Activated CD4-positive, alpha-beta memory T cell treated with anti-CD3 and anti-CD28 coated beads, Interleukin-2, amount 10 ng/mL, durations not matched to agents 7 days and 5 days (primary cell): ENCODE measurements around the gene GTF2A2. TPM values are rescaled to one million over a fixed set of nuclear protein-coding genes. Genes with fewer than 3 reads are reported as not detected.
A peak's percentile ranks its signal among the peaks of the same experiment; 100 is the strongest.
"Not testable (repeated sequence)": the region's sequence is repeated elsewhere in the genome, so short reads cannot be mapped to it uniquely, and the experiment has no call there.

Experiments
- CTCF ChIA-PET: fragments of 350-600 bp; sonication (Branson Sonifier 250); formaldehyde crosslinking; loops from one replicate; lab custom pipeline; 2021; ENCODE audit warnings: antibody characterized with exemption, inconsistent platforms; lab: Charles Lee
- POLR2A ChIA-PET: fragments of 350-600 bp; sonication (Branson Sonifier 250); formaldehyde crosslinking; loops from one replicate; lab custom pipeline; 2021; ENCODE audit warnings: antibody characterized with exemption; lab: Charles Lee
- DNase-seq: peaks from one replicate; pipeline ENCODE4 v3.0.0-alpha.2; 2020
- H3K27ac Mint-ChIP-seq: one replicate; pipeline ENCODE4 v1.8.0; 2021; ENCODE audit warnings: mild to moderate bottlenecking, mixed read lengths
- H3K27me3 Mint-ChIP-seq: one replicate; pipeline ENCODE4 v1.8.0; 2021; ENCODE audit warnings: mixed read lengths
- H3K36me3 Mint-ChIP-seq: one replicate; pipeline ENCODE4 v1.8.0; 2021; ENCODE audit warnings: low read depth, mixed read lengths
- H3K4me1 Mint-ChIP-seq: one replicate; pipeline ENCODE4 v1.8.0; 2021; ENCODE audit warnings: mixed read lengths
- H3K4me3 Mint-ChIP-seq: one replicate; pipeline ENCODE4 v1.8.0; 2021; ENCODE audit warnings: mild to moderate bottlenecking, mixed read lengths
- H3K9me3 Mint-ChIP-seq: one replicate; pipeline ENCODE4 v1.8.0; 2021; ENCODE audit warnings: mixed read lengths
- total RNA-seq, 2 experiments: library from RNA; stranded (reverse); gene quantifications; one replicate each; pipeline ENCODE4 v1.2.3, GENCODE V29; 2021

The GTF2A2 gene
- total RNA-seq, 2 experiments from 2014 or later = 113 to 117 TPM

DNA sequence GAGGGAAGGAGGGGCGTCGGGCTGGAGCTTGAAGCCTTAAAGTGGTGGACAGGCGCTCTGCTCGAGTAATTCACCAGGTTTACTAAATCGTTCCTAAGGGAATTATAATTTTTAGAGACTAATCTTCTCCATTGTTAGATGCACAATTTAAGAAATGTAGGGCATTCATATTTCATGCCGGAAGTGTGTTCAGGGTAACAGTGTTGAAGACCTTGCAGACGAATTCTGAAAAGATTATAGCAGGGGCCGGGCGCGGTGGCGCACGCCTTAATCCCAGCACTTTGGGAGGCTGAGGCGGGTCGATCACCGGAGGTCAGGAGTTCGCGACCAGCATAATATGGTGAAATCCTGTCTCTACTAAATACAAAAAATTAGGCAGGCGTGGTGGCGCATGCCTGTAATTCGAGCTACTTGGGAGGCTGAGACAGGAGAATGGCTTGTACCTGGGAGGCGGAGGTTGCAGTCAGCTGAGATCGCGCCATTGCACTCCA, 365 bp upstream of the GTF2A2 start:
- Mint-ChIP-seq H3K36me3 (peaks cover 41% of the 10 kb centered on the region), H3K27me3 (no peaks in the 10 kb centered on the region), H3K27ac (peak overlapping the region; percentile 82), H3K4me1 (peaks cover 13% of the 10 kb centered on the region), H3K4me3 (no peak overlapping the region), H3K9me3 (peaks cover 3% of the 10 kb centered on the region)
- POLR2A ChIA-PET = interaction anchor here (0.8 to 5.4 kb wide), 8 partner anchors 9 to 725 kb away, joined by 3 to 69 read pairs (median 4); partner anchors contain the start of gene BNIP2
- no peak for DNase-seq
- CTCF ChIA-PET = interaction anchor here (0.9 to 1.2 kb wide), 4 partner anchors 13 to 125 kb away, joined by 3 to 5 read pairs (median 4); partner anchors contain the start of gene BNIP2

DNA sequence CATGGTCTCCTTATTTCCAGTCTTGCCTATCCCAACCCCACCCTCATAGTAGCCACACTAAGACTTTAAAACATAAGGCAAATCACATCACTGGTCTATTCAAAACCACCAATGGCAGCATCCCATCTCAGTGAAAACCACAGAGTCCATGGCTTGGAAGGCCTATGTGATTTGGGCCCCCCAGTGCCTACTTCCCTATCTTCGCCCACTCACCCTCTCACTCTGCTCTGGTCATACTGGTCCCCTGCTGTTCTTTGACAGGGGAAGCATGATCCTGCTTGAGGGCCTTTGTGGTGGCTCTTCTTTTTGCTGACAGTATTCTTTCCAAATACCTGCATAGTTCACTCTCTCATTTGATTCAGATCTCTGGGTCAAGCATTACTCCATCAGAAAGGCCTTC, 3.3 kb downstream of the GTF2A2 start:
- CTCF ChIA-PET = interaction anchor here (1.2 to 2.0 kb wide), 3 partner anchors 9 to 126 kb away, joined by 3 to 6 read pairs (median 6); partner anchors contain the start of gene BNIP2
- H3K9me3 Mint-ChIP-seq = peaks cover 3% of the 10 kb centered on the region
- POLR2A ChIA-PET = interaction anchor here (1.5 to 5.4 kb wide), 2 partner anchors 8 to 36 kb away, joined by 3 to 69 read pairs; partner anchors contain the start of gene BNIP2
- no peaks in the 10 kb centered on the region for H3K27me3 Mint-ChIP-seq
- DNase-seq = no peak
- no peak overlapping the region for H3K4me3 Mint-ChIP-seq
- peaks cover 15% of the 10 kb centered on the region for H3K4me1 Mint-ChIP-seq
- no peak overlapping the region for H3K27ac Mint-ChIP-seq
- H3K36me3 Mint-ChIP-seq = peaks cover 45% of the 10 kb centered on the region

DNA sequence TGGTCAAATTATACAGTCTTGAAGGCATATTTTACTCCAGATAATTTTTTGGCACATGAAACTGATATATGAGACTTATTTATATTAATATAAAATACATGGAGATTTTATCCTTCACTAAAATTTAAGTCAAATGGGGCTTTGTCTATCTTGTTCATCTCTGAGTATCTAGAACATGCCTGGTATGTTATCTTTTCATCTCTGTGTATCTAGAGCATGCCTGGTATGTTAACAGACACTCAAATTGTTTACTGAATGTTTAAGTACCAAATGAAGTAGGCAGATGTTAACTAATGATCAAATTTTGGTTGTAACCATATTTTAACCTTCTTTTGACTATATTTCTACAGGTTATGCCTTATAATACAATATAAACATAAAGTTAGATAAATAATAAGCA, 7.7 kb downstream of the GTF2A2 start:
- Mint-ChIP-seq H3K27ac (no peak overlapping the region), H3K27me3 (no peaks in the 10 kb centered on the region), H3K36me3 (peaks cover 44% of the 10 kb centered on the region), H3K9me3 (peaks cover 3% of the 10 kb centered on the region), H3K4me1 (peaks cover 14% of the 10 kb centered on the region), H3K4me3 (no peak overlapping the region)
- DNase-seq = no peak
- ChIA-PET CTCF (no interaction called here), POLR2A (no interaction called here)

DNA sequence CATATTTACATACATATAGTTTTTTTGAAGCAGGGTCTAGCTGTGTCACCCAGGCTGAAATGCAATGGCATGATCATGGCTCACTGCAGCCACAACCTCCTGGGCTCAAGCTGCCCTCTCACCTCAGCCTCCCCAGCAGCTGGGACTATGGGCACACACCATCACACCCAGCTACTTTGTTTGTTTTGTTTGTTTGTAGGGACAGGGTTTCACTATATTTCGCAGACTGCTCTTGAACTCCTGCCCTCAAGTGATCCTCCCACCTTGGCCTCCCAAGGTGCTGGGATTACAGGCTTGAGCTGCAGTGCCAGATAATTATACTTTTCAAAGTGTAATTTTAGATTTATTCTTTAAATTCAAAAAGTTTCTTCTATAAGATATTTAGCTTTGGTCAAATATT, 10.2 kb downstream of the GTF2A2 start:
- POLR2A ChIA-PET = interaction anchor here (1.1 to 1.5 kb wide), 2 partner anchors 8 to 10 kb away, joined by 3 read pairs; no protein-coding TSS in a partner anchor
- CTCF ChIA-PET = interaction anchor here (1.5 kb wide), 2 partner anchors 115 to 118 kb away, joined by 4 to 5 read pairs; no protein-coding TSS in a partner anchor
- Mint-ChIP-seq H3K9me3 (no peaks in the 10 kb centered on the region), H3K27me3 (no peaks in the 10 kb centered on the region), H3K4me1 (peaks cover 12% of the 10 kb centered on the region), H3K27ac (no peak overlapping the region), H3K36me3 (peaks cover 40% of the 10 kb centered on the region), H3K4me3 (no peak overlapping the region)
- DNase-seq = no peak

DNA sequence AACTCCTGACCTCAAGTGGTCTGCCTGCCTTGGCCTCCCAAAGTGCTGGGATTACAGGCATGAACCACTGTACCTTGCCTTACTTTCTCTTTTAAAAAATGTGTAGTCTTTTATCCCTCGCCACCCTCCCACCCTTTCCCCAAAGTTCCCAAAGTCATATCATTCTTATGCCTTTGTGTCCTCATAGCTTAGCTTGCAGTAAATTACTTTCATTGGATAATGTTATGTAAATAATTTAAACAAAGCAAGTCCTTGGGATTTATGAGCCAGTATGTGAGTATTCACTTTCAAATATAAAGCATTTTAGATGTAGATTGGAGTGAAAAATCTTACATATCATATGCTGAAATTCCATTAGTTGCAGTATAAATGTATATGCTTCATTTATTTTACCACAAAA, 11.0 kb downstream of the GTF2A2 start:
- POLR2A ChIA-PET = interaction anchor here (1.1 to 1.5 kb wide), 2 partner anchors 9 to 10 kb away, joined by 3 read pairs; no protein-coding TSS in a partner anchor
- Mint-ChIP-seq H3K9me3 (no peaks in the 10 kb centered on the region), H3K27me3 (no peaks in the 10 kb centered on the region), H3K4me1 (peaks cover 12% of the 10 kb centered on the region), H3K4me3 (no peak overlapping the region), H3K27ac (no peak overlapping the region), H3K36me3 (peaks cover 38% of the 10 kb centered on the region)
- DNase-seq = no peak
- CTCF ChIA-PET = interaction anchor here (0.6 to 1.5 kb wide), 3 partner anchors 88 to 118 kb away, joined by 3 to 5 read pairs (median 4); no protein-coding TSS in a partner anchor

DNA sequence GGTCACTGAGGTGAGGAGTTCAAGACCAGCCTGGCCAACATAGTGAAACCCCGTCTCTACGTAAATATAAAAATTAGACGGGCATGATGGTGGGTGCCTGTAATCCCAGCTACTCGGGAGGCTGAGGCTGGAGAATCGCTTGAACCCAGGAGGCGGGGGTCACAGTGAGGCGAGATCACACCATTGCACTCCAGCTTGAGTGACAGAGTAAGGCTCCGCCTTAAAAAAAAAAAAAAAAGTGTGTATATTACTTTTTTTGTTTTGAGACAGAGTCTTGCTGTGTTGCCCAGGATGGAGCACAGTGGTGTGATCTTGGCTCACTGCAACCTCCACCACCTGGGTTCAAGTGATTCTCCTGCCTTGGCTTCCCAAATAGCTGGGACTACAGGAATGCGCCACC, 11.5 kb downstream of the GTF2A2 start:
- not testable (repeated sequence) for DNase-seq

DNA sequence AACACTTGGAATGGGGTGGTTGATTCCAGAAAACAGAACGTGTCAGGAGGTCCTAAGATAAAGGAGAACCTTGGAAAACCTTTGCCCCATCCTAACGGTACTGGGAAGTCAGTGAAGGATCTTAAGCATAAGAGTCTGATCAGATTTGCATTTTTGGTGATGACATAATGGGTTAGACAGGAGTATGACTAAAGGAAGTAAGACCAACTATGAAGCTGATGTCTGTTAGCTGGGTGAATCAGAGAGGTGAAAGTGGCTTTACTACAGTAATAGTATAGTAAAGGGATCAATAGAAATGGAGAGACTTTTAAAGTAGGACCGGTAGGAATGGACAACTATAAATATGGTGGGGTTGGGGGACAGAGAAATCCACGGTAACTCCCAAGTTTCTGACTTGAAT, 12.6 kb downstream of the GTF2A2 start:
- peaks cover 35% of the 10 kb centered on the region for H3K36me3 Mint-ChIP-seq
- DNase-seq = no peak
- ChIA-PET CTCF (interaction anchor here (0.6 to 2.0 kb wide), 3 partner anchors 10 to 118 kb away, joined by 3 to 6 read pairs (median 3); no protein-coding TSS in a partner anchor), POLR2A (interaction anchor here (1.1 kb wide), 1 partner anchor 44 kb away, joined by 3 read pairs; no protein-coding TSS in a partner anchor)
- H3K4me1 Mint-ChIP-seq = peaks cover 9% of the 10 kb centered on the region
- H3K9me3 Mint-ChIP-seq = no peaks in the 10 kb centered on the region
- H3K27ac Mint-ChIP-seq = no peak overlapping the region
- H3K27me3 Mint-ChIP-seq = no peaks in the 10 kb centered on the region
- H3K4me3 Mint-ChIP-seq = no peak overlapping the region

More for the DNA sequence above, 11.5 kb downstream of the GTF2A2 start:
- H3K4me3 Mint-ChIP-seq, H3K27me3 Mint-ChIP-seq, H3K27ac Mint-ChIP-seq, H3K9me3 Mint-ChIP-seq: not testable (repeated sequence)
- ChIA-PET POLR2A (interaction anchor here (1.5 kb wide), 1 partner anchor 9 kb away, joined by 3 read pairs; no protein-coding TSS in a partner anchor), CTCF (interaction anchor here (1.5 to 2.0 kb wide), 3 partner anchors 9 to 117 kb away, joined by 4 to 6 read pairs (median 5); no protein-coding TSS in a partner anchor)
- H3K36me3 Mint-ChIP-seq = peaks cover 38% of the 10 kb centered on the region
- H3K4me1 Mint-ChIP-seq = peaks cover 12% of the 10 kb centered on the region

DNA sequence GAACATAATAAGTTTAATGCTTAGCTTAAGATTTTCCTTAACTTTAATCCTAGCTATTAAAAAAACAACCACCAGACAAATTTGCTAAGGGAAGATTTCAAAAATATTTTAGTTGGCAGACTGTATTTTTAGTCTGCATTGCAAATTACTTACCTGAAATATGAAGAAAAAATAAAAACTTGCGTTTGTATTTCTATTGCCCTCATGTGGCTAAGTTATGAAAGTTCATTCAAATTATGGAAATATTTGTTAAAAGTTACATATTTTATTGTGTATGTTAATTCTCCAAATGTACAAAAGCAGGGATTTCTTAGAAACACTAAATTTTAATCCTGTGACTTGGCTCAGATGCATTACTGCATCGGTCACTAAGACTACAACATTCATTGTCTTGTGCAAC, 15.0 kb downstream of the GTF2A2 start:
- H3K27ac Mint-ChIP-seq = no peak overlapping the region
- DNase-seq = no peak
- peaks cover 38% of the 10 kb centered on the region for H3K36me3 Mint-ChIP-seq
- H3K4me1 Mint-ChIP-seq = peaks cover 7% of the 10 kb centered on the region
- CTCF ChIA-PET = interaction anchor here (0.6 to 1.4 kb wide), 7 partner anchors 11 to 488 kb away, joined by 3 to 4 read pairs (median 3); no protein-coding TSS in a partner anchor
- no peak overlapping the region for H3K4me3 Mint-ChIP-seq
- POLR2A ChIA-PET = no interaction called here
- no peaks in the 10 kb centered on the region for H3K9me3 Mint-ChIP-seq
- H3K27me3 Mint-ChIP-seq = no peaks in the 10 kb centered on the region

DNA sequence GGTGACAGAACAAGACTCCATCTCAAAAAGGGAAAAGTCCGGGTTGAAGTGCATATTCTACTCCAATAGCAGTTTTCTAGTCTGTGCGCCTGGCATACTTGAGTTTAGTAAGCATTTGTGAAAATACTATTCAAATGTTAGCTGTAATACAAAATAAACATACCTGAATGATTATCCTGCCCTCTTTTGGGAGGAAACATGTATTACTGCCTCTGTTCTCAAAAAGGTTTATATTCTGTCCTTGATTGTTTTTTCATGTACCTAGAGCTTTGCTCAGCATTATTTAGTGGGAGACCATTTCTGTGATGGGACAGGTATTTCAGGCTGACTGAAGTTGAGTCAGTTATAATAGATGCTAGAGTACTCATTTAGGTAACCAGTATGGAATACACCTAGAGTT, 19.8 kb downstream of the GTF2A2 start:
- POLR2A ChIA-PET = interaction anchor here (0.8 kb wide), 1 partner anchor 108 kb away, joined by 3 read pairs; no protein-coding TSS in a partner anchor
- not testable (repeated sequence) for H3K9me3 Mint-ChIP-seq, H3K27ac Mint-ChIP-seq, DNase-seq, H3K4me3 Mint-ChIP-seq, H3K27me3 Mint-ChIP-seq, H3K4me1 Mint-ChIP-seq
- CTCF ChIA-PET = interaction anchor here (0.6 to 1.0 kb wide), 2 partner anchors 104 to 109 kb away, joined by 3 to 4 read pairs; no protein-coding TSS in a partner anchor
- H3K36me3 Mint-ChIP-seq = peaks cover 23% of the 10 kb centered on the region

DNA sequence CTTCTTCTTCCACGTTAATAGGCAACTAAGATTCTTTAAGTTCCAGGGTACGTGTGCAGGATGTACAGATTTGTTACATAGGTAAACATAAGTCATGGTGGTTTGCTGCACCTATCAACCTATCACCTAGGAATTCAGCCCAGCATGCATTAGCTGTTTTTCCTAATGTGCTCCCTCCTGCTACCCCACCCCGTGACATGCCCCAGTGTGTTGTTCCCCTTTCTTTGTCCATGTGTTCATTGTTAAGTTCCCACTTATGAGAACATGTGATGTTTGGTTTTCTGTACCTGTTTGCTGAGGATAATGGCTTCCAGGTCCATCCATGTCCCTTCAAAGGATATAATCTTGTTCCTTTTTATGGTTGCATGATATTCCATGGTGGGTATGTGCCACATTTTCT, 21.1 kb downstream of the GTF2A2 start:
- DNase-seq = no peak
- Mint-ChIP-seq H3K27me3 (peaks cover 17% of the 10 kb centered on the region), H3K36me3 (peaks cover 17% of the 10 kb centered on the region), H3K9me3 (no peaks in the 10 kb centered on the region), H3K4me3 (no peak overlapping the region), H3K4me1 (no peaks in the 10 kb centered on the region), H3K27ac (no peak overlapping the region)
- ChIA-PET CTCF (no interaction called here), POLR2A (no interaction called here)

DNA sequence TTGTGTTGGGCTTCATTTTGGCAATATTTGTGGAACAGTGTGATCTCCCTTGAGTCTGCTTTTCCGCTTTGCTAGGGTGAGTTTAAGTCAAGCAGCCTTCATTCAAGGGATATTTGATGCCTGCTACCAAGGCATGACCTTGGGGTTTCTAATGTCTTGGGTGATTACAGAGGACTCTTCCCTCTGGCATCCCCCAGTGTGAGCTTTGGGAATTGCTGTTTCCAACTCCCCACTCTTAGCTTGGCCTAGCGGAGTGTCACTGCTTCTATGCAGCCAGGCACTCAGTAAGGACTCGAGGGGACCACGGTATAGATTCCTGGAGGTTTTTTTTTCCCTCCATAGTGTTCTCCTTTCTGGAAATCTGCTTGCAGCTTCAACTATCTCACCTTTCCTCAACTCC, 24.6 kb downstream of the GTF2A2 start:
- Mint-ChIP-seq H3K4me3 (no peak overlapping the region), H3K9me3 (no peaks in the 10 kb centered on the region), H3K27me3 (peaks cover 21% of the 10 kb centered on the region), H3K36me3 (peaks cover 4% of the 10 kb centered on the region), H3K4me1 (no peaks in the 10 kb centered on the region), H3K27ac (no peak overlapping the region)
- ChIA-PET POLR2A (interaction anchor here (1.1 kb wide), 1 partner anchor 56 kb away, joined by 3 read pairs; no protein-coding TSS in a partner anchor), CTCF (interaction anchor here (0.9 kb wide), 1 partner anchor 104 kb away, joined by 3 read pairs; no protein-coding TSS in a partner anchor)
- DNase-seq = no peak

DNA sequence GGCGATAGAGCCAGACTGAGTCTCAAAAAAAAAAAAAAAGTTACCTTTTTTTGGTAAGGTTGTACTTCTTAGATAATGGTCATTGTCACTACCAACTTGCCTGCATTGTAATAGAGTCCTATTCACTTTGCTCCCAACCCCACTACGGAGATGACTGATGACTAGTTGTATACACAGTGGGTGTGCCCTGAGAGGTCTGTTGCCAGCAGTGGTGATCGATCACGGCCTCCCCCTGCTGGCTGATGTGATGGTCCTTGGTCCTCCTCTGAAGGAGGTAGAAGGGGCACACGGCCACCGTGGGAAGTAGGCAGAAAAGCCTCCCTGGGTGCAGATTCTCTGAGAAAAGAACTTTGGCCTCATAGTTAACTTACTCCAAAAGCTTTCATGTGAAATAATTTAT, 35.0 kb downstream of the GTF2A2 start:
- peak; percentile 64 for DNase-seq
- Mint-ChIP-seq H3K9me3 (no peaks in the 10 kb centered on the region), H3K4me3 (no peak overlapping the region), H3K4me1 (no peaks in the 10 kb centered on the region), H3K36me3 (no peaks in the 10 kb centered on the region), H3K27me3 (peaks cover 24% of the 10 kb centered on the region), H3K27ac (no peak overlapping the region)
- POLR2A ChIA-PET = no interaction called here
- CTCF ChIA-PET = interaction anchor here (1.0 to 4.3 kb wide), 4 partner anchors 31 to 89 kb away, joined by 3 to 22 read pairs (median 4); no protein-coding TSS in a partner anchor

DNA sequence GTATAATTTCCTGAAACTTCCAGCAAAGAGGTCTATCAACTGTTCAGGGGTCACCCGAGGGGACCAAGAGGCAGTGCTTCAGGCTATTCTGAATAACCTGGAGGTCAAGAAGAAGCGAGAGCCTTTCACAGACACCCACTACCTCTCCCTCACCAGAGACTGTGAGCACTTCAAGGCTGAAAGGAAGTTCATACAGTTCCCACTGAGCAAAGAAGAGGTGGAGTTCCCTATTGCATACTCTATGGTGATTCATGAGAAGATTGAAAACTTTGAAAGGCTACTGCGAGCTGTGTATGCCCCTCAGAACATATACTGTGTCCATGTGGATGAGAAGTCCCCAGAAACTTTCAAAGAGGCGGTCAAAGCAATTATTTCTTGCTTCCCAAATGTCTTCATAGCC, 38.9 kb downstream of the GTF2A2 start:
- Mint-ChIP-seq H3K9me3 (no peaks in the 10 kb centered on the region), H3K4me3 (no peak overlapping the region), H3K27ac (no peak overlapping the region), H3K27me3 (peaks cover 24% of the 10 kb centered on the region), H3K4me1 (peaks cover 6% of the 10 kb centered on the region), H3K36me3 (no peaks in the 10 kb centered on the region)
- DNase-seq = no peak
- ChIA-PET POLR2A (no interaction called here), CTCF (interaction anchor here (0.6 to 1.0 kb wide), 2 partner anchors 85 to 89 kb away, joined by 4 read pairs; no protein-coding TSS in a partner anchor)
